Measurements from ENCODE around the gene SNF8. TPM values are rescaled to one million over a fixed set of nuclear protein-coding genes. Genes with fewer than 3 reads are reported as not detected.

Gene SNF8
- total RNA-seq, 4 donors from 2014 or later = 60.2 to 80.9 (median 66.4) TPM

- Histone ChIP-seq H3K9me3 (no peaks in the 10 kb centered on the region), H3K4me1 (no peaks in the 10 kb centered on the region), H3K27ac (no peak overlapping the region), H3K4me3 (no peak overlapping the region), H3K36me3 (peaks cover 0 to 97% (median 0%) of the 10 kb centered on the region in 3 donors), H3K27me3 (no peaks in the 10 kb centered on the region)
- DNase-seq = no peak
- no peak for TF ChIP-seq POLR2A (IDR thresholded peaks at IDR 0.05)
- no peak for TF ChIP-seq CTCF (IDR thresholded peaks at IDR 0.05)
Observed at GRCh38 chr17:48928876-48929811, 15.5 kb downstream of the SNF8 start.

- H3K9me3 ChIP-seq = no peaks in the 10 kb centered on the region
- no peak for DNase-seq
- TF ChIP-seq CTCF (IDR thresholded peaks at IDR 0.05) (no peak), POLR2A (IDR thresholded peaks at IDR 0.05) (no peak)
- H3K36me3 ChIP-seq = peaks cover 0 to 97% (median 0%) of the 10 kb centered on the region in 3 donors
- H3K4me1 ChIP-seq = no peaks in the 10 kb centered on the region
- no peak overlapping the region for H3K27ac ChIP-seq
- no peaks in the 10 kb centered on the region for H3K27me3 ChIP-seq
- H3K4me3 ChIP-seq = no peak overlapping the region
Observed at GRCh38 chr17:48927978-48928745, 16.5 kb downstream of the SNF8 start.

- no peak for DNase-seq
- H3K4me1 ChIP-seq = no peaks in the 10 kb centered on the region
- no peaks in the 10 kb centered on the region for H3K27me3 ChIP-seq
- no peaks in the 10 kb centered on the region for H3K9me3 ChIP-seq
- H3K4me3 ChIP-seq = no peak overlapping the region
- H3K36me3 ChIP-seq = peaks cover 0 to 97% (median 0%) of the 10 kb centered on the region in 3 donors
- TF ChIP-seq CTCF (IDR thresholded peaks at IDR 0.05) (no peak), POLR2A (IDR thresholded peaks at IDR 0.05) (no peak)
- H3K27ac ChIP-seq = no peak overlapping the region
Observed at GRCh38 chr17:48925991-48926342, 18.7 kb downstream of the SNF8 start.

- Histone ChIP-seq H3K27me3 (no peaks in the 10 kb centered on the region), H3K4me3 (no peak overlapping the region), H3K4me1 (no peaks in the 10 kb centered on the region), H3K36me3 (peaks cover 0 to 97% (median 0%) of the 10 kb centered on the region in 3 donors), H3K9me3 (no peaks in the 10 kb centered on the region), H3K27ac (no peak overlapping the region)
- no peak for TF ChIP-seq POLR2A (IDR thresholded peaks at IDR 0.05)
- no peak for TF ChIP-seq CTCF (IDR thresholded peaks at IDR 0.05)
- DNase-seq = no peak
Observed at GRCh38 chr17:48925251-48925990, 19.2 kb downstream of the SNF8 start.

Data from Peyer's patch (tissue), 4 donors.